ENCODE data around the gene RBM38.
A peak's percentile ranks its signal among the peaks of the same experiment; 100 is the strongest.
"Not testable (repeated sequence)": the region's sequence is repeated elsewhere in the genome, so short reads cannot be mapped to it uniquely, and the experiment has no call there.

RBM38 gene

DNA sequence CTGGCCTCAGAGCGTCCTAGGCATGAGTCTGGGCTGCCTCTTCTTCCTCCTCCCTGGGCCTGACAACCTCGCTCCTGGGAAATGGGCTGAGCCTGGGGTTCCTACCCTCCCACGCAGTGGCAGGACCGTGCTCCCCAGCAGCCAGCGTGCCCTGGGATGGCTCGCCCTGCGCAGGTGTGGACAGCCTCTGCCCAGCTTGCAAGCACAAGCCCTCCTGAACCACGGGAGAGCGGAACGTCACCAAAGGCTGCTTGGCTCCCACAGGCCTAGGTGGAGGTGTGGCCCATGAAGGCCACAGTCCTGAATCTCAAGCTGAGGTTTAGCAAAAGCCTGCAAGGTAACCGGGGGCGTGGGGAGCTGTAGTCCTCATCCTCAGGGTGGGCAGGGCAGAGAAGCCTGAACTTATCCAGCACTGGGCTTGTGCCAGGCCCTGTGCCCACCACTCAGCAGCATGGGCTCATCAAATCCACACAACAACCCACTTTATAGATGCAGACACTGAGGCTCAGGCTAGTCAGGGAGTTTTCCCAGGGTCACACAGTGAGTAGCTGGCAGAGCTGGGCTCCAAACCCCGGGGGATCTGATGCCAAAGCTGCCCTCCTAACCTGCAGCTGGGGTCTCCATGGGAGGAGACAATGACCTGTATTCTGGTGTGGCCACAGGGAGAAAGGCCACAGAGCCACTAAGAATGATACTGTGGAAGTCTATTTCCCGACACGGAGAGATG is 25.3 kb downstream of the RBM38 start:
- no peak for DNase-seq (ENCODE audit: extremely low read depth in 1 of 2, low read depth in 1 of 2)

DNA sequence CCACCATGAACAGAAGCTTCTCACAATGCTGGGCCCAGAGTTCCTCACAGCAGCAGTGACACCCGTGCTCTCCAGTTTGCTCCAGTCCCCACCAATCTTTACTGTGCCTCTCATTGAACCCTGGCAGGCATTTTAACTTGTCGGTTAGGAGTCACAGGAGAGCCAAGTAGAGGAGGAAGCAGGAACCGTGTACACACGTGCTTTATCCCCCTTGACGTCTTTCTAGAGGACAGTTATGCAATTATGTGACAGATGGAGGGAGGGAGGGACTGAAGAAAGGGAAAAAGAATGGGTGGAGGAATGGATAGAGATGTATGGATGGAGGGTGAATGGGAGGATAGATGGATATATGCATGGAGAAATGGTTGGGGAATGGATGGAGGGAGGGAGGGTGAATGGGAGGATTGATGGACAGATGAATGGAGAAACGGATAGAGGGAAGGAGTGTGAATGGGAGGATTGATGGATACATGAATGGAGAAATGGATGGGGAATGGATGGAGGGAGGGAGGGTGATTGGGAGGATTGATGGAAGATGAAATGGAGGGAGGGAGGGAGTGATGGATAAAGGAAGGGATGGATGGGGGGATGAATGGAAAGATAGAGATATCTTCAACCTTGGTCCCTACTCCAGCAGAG is 26.0 kb downstream of the RBM38 start:
- no peak for DNase-seq (ENCODE audit: extremely low read depth in 1 of 2, low read depth in 1 of 2)

GRCh38 chr20:57417830-57418780 is 26.9 kb downstream of the RBM38 start:
- DNase-seq (ENCODE audit: extremely low read depth in 1 of 2, low read depth in 1 of 2): no peak

DNA sequence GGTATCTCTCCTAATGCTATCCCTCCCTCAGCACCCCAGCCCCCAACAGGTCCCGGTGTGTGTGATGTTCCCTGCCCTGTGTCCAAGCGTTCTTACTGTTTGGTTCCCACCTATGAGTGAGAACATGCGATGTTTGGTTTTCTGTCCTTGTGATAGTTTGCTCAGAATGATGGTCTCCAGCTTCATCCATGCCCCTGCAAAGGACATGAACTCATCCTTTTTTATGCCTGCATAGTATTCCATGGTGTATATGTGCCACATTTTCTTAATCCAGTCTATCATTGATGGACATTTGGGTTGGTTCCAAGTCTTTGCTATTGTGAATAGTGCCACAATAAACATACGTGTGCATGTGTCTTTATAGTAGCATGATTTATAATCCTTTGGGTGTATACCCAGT is 28.3 kb downstream of the RBM38 start:
- DNase-seq (ENCODE audit: extremely low read depth in 1 of 2, low read depth in 1 of 2): not testable (repeated sequence)

GRCh38 chr20:57420571-57421252 is 29.5 kb downstream of the RBM38 start:
- no peak for DNase-seq (ENCODE audit: extremely low read depth in 1 of 2, low read depth in 1 of 2)

GRCh38 chr20:57421253-57422220 is 30.3 kb downstream of the RBM38 start:
- no peak for DNase-seq (ENCODE audit: extremely low read depth in 1 of 2, low read depth in 1 of 2)

- DNase-seq (ENCODE audit: extremely low read depth in 1 of 2, low read depth in 1 of 2): no peak
Observed at GRCh38 chr20:57422254-57422653, 31.1 kb downstream of the RBM38 start.

- DNase-seq (ENCODE audit: extremely low read depth in 1 of 2, low read depth in 1 of 2): no peak
Observed at GRCh38 chr20:57425150-57426013, 34.2 kb downstream of the RBM38 start.

- DNase-seq (ENCODE audit: extremely low read depth in 1 of 2, low read depth in 1 of 2): no peak
Observed at GRCh38 chr20:57426271-57426689, 35.1 kb downstream of the RBM38 start.

DNA sequence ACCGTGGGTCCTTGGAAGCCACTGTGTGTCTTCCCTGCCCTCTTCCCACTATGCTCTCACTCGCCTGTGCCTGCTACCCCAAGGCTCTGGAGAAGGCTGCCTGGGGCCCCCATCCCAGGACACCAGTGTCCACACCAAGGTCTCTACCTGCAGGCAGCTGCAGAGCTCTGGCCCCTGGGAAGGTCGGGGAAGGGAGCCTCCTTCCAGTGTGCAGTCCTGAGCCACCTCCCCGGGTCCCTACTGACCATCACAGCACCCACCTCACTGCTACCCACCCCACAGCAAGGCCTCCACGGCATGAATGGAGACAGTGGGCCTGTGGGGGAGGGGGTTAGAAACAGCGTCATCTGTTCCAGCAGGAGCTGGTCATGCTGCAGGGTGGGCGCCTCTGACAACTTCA is 35.6 kb downstream of the RBM38 start:
- DNase-seq (ENCODE audit: extremely low read depth in 1 of 2, low read depth in 1 of 2): no peak

GRCh38 chr20:57428324-57429158 is 37.3 kb downstream of the RBM38 start:
- no peak for DNase-seq (ENCODE audit: extremely low read depth in 1 of 2, low read depth in 1 of 2)

DNA sequence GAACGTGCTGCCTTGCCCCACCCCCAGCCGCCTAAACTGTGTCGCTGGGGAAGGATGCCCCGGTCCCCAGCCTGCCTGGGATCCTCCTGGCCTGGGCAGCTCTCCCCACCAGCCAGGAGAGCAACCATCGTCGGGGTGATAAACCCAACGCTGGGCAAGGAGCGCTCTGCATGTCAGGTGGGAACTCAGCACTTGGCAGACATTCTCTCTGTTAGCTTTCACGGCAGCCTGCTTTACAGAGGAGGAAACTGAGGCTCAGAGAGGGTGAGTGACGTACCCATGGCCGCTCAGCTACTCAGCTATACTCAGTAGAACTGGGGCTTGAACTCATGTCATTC is 37.9 kb downstream of the RBM38 start:
- no peak for DNase-seq (ENCODE audit: extremely low read depth in 1 of 2, low read depth in 1 of 2)

DNA sequence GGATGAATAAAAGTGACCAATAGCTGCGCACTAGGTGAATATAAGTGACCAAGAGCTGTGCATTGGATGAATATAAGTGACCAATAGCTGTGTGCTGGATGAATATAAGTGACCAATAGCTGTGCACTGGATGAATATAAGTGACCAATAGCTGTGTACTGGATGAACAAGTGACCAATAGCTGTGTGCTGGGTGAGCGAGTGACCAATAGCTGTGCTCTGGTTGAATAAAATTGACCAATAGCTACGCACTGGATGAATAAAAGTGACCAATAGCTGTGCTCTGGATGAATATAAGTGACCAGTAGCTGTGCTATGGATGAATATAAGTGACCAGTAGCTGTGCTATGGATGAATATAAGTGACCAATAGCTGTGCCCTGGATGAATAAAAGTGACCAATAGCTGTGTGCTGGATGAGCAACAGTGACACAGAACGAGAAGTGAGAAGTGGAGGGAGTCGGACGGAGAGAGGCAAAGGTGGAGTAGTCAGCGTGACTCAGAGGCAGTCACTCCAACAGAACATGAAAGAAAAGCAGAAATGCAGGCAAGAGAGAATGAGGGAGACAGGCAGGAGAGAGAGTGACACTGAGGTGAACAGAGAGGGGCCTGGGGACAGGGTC is 38.5 kb downstream of the RBM38 start:
- DNase-seq (ENCODE audit: extremely low read depth in 1 of 2, low read depth in 1 of 2): no peak

GRCh38 chr20:57430201-57430596 is 39.0 kb downstream of the RBM38 start:
- DNase-seq (ENCODE audit: extremely low read depth in 1 of 2, low read depth in 1 of 2): not testable (repeated sequence)

DNA sequence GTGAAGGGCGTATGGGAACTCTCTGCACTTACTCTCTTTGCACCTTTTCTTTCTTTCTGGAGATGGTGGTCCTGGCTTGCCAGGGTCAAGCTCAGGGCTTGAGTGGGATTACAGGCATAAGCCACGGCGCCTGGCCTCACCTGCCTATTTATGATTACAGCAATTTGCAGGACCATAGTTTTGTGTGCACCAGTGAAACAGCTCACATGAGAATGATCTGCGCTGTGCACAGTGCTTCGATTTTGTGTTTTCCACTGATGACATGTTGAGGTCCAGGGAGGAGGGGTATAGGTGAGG is 40.3 kb downstream of the RBM38 start:
- DNase-seq (ENCODE audit: extremely low read depth in 1 of 2, low read depth in 1 of 2): no peak

- no peak for DNase-seq (ENCODE audit: extremely low read depth in 1 of 2, low read depth in 1 of 2)
Observed at GRCh38 chr20:57432480-57432861, 41.3 kb downstream of the RBM38 start.

GRCh38 chr20:57432862-57433491 is 41.8 kb downstream of the RBM38 start:
- peak; percentile 44 to 67 for DNase-seq (ENCODE audit: extremely low read depth in 1 of 2, low read depth in 1 of 2)
